EL (cell line): Measurements from ENCODE around the gene COX4I1.
A peak's percentile ranks its signal among the peaks of the same experiment; 100 is the strongest.
"Not testable (repeated sequence)": the region's sequence is repeated elsewhere in the genome, so short reads cannot be mapped to it uniquely, and the experiment has no call there.

Source experiments
- DNase-seq: peaks from one replicate; pipeline ENCODE4 v3.0.0-alpha.2; 2016

The COX4I1 gene

DNA sequence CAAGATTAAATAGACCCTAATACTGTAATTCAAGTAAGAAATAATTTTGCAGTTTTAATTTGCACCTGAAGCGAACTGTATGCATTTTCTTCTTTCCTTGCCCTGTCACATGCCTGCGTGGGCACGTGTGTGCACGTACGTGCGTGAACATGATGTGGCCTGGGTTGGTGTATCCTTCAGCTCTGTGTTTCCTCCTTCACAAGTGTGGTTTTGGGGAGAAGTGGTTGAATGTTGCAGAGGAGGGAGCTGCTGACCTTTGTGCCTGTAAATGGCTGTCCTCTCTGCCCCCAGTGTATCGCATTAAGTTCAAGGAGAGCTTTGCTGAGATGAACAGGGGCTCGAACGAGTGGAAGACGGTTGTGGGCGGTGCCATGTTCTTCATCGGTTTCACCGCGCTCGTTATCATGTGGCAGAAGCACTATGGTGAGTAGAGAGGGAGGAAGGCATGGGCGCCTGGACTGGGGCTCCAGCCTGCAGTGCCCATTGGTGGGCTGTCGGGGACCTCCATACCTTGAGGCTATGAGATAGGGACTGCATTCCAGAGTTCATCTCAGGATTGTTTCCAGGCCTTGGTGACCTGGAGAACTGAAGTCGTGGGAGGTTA, 6.0 kb downstream of the COX4I1 start:
- no peak for DNase-seq

DNA sequence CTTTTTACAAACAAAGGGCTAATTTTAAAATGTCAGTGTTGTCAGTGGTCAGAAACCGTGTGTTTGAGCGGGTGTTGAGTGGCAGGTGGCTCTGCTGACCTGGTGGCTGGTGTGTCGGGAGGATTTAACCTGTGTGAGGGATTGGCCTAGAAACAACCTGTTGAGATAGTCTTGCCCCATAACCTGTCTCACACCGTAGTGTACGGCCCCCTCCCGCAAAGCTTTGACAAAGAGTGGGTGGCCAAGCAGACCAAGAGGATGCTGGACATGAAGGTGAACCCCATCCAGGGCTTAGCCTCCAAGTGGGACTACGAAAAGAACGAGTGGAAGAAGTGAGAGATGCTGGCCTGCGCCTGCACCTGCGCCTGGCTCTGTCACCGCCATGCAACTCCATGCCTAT, 7.0 kb downstream of the COX4I1 start:
- DNase-seq, result no peak

DNA sequence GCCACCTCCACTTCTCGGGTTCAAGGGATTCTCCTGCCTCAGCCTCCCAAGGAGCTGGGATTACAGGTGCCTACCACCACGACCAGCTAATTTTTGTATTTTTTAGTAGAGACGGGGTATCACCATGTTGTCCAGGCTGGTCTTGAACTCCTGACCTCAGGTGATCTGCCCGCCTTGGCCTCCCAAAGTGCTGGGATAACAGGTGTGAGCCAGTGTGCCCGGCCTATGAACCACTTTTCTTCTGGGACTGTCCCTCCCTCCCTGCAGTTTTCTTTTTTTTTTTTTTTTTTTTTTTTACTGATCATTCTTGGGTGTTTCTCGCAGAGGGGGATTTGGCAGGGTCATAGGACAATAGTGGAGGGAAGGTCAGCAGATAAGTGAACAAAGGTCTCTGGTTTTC, 7.8 kb downstream of the COX4I1 start:
- not testable (repeated sequence) for DNase-seq

DNA sequence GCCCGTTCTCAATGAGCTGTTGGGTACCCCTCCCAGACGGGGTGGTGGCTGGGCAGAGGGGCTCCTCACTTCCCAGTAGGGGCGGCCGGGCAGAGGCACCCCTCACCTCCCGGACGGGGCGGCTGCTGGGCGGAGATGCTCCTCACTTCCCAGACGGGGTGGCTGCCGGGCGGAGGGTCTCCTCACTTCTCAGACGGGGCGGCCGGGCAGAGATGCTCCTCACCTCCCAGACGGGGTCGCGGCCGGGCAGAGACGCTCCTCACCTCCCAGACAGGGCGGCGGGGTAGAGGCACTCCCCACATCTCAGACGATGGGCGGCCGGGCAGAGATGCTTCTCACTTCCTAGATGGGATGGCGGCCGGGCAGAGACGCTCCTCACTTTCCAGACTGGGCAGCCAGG, 8.6 kb downstream of the COX4I1 start:
- DNase-seq, result not testable (repeated sequence)

DNA sequence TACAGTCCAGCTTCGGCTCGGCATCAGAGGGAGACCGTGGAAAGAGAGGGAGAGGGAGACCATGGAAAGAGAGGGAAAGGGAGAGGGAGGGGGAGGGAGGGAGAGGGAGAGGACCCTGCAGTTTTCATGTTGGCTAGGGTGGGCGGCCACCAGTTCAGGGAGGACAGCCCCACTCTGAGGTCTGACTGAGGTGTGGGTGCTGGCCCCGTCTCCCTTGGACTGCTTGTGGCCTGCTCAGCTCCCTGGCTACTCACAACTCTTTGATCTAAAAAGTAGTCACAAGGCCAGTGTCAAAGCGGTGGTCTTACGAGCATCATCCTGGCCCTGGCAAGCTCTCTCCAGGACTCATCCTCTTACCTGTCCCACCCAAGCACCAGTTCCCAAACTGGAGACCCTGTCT, 9.4 kb downstream of the COX4I1 start:
- DNase-seq, result no peak

DNA sequence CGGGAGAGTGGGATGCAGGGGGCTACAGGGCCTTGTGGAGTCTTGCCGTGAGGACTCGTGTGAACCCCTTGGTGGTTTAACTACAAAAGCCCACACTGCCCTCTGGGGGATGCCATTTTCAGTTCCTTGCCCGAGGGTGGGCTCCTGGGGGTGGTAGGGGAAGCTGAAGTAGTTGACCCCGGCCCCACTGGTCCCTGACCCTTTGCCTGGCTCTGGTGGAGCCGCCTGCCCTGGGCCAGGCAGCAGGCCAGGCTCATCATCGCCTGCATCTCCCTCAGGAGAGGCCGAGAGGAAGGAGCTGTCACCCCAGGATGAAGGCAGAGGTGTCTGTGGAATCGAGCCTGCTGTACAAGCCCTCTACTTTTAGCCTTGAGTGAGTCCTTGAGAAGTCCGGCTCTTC, 10.2 kb downstream of the COX4I1 start:
- no peak for DNase-seq

DNA sequence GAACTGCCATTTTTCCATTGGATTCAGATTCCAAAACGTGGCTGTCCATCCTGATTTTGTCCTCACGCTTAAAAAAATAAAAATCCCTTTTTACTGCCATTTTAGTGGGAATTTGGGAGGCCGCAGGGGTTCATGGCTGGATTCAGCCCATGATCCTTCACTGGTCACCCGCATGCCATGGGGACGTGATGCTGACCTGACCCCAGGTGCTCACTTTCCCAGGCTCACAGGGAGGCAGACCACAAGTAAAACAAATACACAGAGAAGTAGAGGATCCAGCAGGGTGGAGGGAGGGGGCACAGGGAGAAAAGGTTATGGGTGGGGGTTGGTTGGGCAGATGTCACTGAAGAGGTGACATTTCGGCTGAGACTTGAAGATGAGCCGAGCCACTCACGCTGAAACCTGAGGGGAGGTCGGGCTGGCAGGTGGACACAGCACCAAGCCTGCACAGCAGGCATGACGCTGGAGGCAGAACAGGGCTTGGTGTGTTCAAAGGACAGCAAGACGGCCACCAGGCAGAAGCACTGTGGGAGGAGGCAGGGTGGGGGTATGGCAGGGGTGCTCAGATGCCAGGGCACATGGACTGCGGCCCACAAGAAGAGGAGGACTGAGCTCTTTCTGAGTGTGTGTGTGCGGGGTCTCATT, 10.7 kb downstream of the COX4I1 start:
- no peak for DNase-seq

DNA sequence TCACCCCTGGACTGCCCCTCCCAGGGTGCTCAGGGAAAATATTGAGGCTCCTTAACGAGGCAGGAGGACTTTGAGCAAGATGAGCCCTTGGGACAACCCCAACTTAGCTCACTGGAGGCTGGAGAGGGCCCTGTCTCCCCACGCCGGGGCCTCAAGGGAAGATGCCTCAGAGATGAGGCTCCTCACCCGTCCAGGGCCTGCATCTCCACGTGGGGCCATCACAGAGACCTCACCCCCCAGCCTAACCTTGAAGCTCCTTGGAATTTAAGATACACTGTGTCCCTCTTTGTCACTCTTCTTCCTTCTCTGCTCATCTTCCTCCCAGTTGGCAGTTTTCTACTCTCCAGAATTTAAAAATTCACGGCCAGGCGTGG, 11.2 kb downstream of the COX4I1 start:
- no peak for DNase-seq

DNA sequence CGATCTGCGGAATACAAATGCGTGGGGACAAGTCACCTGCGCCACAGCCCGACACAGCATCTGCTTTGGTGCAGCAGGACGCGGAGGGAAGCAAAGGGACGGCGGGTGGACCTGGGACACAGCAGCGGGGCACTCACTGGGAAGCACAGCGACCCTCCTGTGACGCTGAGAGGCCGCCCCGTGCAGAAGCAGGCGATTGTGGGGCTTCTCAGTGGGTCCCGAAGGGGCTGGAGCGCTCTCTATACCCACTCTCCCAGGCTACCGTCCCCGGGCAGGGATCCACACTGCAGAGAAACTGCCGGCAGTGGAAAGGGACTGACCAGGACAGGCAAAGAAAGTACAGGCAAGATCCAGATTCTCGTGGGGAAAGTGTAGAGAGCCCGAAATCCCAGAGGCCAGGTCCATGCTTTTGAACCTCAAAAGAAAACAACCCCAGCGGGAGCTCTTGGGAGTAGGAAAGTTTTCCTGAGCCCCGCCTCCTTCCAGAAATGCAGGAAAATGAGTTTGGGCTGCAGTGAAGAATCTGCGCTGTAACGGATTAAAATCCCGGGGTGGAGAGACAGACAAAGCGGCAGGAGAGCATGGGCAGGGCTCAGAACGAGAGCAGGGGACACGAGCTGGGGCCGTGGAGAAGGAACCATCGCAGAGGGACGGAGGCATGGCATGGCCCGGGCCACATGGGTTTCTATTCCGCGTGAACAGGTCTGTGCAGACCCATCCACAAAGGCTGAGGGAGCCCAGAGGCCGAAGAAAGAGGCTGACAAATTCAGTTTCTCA, 12.7 kb downstream of the COX4I1 start:
- DNase-seq, result peak; percentile 6

DNA sequence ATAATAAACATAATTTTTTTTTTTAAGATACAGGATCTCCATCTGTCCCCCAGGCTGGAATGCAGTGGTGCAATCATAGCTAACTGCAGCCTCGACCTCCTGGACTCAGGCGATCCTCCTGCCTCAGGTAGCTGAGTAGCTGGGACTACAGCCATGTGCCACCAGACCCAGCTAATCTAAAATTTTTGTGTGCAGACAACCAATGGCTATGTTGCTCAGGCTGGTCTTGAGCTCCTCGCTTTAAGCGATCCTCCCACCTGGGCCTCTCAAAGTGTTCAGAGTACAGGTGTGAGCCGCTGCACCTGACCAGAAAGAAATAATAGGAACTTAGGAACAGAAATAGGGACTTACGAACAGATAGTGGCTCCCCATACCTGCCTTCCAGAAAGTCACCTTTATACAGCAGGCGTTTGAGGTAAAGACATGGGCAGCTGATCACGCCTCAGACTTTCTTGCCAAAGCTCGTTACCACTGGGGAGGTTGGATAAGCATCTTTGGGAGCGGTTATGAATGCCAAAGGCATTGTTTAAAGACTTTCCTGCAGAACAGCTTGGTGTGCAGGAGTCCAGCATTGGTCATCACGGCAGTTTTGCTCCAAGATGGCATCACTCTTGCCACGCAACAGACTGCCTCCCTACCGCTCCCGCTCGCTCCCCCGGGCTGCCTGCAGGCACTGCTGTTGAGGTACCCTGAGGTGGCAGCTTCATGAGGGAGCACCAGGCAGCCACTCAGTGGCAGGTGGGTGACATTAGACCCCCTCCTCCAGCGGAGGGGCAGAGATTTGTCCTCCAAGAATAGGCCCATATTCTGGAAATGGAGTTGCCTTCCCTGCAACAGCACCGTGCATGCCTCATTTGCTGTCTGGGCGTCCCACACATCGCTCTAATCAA, 13.6 kb downstream of the COX4I1 start:
- no peak for DNase-seq

DNA sequence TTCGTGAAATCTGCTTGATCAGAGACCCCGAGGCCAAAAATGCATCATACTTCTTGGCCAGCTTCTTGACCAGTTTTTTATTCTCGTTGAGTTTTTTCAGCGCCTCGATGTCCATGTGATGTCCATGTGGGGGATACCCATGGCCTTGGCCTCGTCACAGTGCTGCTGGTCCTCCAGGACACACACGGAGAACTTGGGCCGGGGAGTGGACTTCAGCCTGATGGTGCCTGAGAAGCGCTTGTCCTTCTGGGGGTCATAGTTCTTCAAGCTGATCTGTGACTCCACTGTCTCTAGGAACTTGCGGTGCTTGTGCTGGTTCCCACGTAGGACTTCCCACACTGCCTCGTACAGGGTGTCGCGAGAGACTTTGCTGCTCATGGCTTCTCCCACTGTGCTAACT, 16.7 kb downstream of the COX4I1 start:
- DNase-seq, result no peak

DNA sequence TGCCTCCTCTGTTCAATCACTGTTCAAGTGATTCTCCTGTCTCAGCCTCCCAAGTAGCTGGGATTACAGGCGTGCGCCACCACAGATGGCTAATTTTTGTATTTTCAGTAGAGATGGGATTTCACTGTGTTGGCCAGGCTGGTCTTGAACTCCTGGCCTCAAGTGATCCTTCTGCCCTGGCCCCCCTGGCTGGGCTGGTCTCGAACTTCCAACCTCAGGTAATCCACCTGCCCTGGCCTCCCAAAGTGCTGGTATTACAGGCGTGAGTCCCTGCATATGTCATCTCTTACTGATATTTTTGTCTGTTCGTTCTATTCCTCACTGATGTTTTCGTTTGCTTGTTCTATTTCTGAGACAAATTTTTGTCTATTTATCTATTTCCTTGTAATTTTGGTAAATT, 17.7 kb downstream of the COX4I1 start:
- DNase-seq, result not testable (repeated sequence)

DNA sequence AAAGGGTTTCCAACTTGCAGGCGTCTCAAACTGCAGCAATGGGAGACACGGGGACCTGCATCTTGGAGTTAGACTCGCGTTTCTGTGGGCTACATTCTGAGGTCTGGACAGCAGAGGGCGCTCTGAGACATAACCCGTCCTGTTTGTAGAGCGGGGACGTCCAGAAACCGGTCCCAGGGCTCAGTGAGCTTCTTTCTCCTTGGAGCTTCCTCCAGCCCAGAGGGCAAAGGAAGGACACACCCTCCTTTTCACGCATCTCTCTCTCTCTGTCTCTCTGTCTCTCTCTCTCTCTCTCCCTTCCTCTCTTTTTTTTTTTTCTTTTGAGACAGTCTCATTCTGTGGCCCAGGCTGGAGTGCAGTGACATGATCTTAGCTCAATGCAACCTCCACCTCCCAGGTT, 19.8 kb downstream of the COX4I1 start:
- peak; percentile 81 for DNase-seq

DNA sequence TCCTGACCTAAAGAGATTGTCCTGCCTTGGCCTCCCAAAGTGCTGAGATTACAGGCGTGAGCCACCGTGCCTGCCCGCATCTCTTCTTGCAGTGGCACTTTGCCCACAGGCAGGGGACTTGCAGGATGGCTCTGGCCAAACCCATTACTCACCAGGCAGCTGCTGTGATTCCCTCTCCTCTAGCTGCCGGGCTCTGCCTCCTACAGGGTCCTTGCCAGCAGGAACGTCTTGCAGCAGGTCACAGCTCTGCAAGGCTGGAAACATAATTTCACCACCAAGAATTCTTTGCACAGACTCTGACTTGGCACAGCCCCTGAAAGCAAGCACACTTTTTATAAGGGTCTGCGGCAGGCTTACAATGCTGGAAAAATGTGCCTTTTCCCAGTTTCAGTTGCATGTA, 20.3 kb downstream of the COX4I1 start:
- no peak for DNase-seq

DNA sequence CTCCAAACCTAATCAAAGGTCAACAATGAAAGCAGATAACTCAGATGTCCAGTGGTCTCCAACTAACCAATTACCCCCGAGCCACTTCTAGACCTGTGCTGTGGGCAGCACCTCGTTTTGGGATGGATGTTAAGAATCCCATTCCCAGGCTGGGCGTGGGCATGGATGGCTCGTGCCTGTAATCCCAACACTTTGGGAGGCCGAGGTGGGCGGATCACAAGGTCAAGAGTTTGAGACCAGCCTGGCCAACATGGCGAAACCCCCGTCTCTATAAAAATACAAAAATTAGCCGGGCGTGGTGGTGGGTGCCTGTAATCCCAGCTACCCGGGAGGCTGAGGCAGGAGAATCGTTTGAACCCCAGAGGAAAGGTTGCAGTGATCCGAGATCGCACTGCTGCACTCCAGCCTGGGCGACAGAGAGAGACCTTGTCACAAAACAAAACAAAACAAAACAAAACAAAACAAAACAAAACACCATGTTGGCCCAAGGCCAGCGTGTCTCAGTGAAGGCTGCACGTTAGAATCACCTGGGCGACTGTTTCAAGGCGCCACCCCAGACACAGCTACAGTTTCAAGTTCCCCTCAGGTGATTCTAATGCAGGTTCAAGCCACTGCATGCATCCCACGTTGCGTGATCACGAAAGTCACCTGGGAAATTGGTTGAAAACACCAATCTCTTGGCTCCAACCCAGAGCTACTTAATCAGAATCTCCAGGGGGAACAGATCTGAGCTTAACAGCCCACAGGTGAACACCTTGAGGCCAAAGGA, 21.3 kb downstream of the COX4I1 start:
- no peak for DNase-seq

DNA sequence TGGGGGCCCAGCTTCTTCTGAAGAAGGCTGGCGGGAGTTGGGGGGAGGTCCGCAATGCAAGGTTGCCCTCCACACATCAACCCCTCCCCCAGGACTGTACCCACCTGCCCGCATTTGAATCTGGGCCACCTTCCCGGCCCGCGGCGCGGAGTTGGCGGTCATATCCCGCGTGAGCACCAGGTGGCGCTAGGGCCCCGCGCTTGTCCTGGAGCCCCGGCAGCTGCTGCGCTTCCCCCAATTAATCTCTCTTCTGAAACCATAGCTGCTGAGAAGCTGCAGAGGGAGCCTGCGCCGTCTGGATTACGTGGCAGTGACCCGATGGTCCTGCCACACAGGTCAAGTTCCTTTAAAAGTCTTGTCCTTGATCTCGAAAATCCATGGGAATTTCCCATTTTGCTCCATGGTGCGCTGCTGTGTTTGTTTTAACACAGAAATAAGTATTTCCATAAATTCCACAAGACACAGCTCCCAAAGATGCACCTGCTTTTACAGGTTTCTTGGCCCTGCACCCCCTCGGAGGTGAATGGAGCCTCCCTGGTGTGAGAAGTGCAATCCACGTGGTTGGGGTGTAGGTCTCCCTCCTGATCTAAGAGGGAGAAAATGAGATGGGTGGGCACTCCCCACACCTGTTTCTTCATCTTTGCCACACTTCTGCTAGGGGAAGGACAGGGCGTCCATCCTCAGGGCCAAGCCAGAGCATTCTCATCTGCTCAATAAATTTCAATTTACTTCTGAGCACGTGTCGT, 22.1 kb downstream of the COX4I1 start:
- DNase-seq, result peak; percentile 72

DNA sequence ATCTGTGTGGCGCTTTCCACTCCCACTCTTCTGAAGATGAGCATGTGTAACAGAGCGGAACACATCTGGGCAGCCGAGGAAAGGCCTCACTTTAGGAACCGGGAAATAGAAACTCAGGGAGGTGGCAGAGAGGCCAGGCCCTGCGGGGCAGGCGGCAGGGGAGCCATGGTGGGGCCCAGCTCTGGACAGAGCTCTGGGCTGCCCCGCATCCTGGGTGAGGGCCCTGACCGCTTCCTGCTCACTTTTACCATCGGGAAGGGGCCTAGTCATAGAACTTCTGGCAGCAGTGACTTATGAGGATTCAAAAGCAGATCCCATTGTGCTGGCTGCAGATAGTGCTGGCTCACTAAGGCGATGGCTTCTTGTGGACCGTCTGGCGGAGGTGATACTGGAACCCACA, 22.6 kb downstream of the COX4I1 start:
- DNase-seq, result no peak

DNA sequence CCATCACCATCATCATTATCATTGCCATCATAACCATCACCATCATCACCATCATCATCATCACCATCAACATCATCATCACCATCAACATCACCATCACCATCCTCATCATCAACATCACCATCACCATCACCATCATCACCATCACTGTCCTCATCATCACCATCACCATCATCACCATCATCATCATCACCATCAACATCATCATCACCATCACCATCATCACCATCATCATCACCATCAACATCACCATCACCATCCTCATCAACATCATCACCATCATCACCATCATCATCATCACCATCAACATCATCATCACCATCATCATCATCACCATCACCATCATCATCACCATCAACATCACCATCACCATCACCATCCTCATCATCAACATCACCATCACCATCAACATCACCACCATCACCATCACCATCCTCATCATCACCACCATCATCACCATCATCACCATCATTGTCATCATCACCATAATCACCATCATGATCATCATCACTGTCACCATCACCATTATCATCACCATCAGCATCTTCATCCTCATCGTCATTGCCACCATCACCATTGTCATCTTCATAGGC, 23.9 kb downstream of the COX4I1 start:
- DNase-seq, result no peak

DNA sequence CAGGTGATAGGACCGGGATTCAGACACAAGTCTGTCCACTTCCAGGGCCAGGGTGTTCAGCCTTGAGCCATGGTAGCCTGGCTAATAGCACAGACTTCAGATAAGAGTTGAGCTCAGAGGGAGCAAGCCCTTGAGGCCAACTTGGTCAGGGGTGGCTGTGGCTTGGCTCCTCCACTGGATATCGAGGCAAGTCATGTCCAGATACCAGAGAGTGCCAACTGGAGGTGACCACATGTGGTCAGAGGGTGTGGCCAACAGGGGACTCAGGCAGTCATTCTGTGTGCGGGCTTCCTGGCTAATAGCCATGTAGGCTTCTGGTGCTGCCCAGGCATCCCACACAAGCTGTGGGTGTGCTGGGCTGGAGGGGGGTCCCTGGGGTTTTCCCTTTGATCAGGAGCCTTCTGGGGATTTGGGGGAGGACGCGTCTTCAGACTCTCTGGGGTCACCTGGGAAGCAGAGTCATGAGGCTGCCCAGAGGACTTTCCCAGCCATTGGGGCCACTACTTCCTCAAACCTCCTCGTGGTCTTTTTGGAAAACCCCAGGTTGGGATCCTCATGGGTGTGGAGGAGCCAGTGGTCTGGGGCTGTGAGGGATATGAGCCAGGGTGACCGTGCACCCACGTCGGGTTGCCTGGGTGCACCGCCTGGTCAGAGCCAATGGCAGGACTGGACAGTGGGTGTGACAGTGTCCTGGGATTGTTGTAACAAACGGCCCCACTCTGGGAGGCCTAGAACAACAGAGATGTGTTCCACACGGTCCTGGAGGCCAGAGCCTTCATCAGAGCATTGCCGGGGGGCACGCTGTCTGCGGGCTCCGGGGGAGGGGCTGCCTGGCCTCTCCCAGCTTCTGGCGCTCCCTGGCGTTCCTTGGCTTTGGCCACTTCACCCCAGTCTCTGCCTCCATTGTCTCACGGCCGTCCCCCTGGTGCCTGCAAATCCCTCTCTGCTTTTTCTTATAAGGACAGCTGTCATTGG, 25.0 kb downstream of the COX4I1 start:
- no peak for DNase-seq

DNA sequence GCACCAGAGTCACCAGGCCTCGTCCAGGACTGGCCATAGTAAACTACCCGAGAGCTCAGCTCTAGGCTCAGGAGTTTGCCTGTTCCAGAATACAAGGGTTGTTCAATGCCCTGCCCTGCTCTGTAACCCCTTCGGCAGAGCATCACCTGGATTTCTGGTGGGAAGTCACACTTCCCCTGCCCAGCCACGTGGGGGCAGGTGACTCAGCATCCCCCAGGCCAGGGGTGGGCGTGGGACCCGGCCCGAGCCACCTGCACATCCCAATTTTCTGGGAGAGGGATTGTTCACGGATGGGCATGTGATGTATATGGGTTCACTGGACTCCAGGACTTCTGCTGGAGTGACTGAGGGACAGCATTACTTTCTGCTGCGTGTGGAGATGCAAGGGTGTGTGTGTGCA, 25.8 kb downstream of the COX4I1 start:
- DNase-seq, result no peak
